Measurements from ENCODE around the gene PARVB.

Gene PARVB

DNA sequence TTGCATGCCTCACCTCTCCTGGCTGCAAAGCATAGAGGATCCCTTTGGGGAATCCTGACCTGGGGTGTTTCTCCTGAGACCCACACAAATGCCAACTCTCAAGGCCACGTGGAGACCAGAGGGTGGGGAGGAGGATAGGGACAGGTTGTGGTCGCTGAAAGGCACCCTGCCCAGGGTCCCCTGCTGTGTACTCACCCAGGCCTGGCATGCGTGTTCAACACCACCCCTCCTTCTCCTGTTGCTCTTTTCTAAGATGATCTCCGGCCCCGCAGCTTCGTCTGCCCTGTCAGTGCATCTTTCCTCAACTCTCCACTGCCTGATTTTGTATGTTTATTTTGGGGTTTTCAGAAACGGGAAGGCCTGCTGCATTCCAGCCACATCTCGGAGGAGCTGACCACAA is 112.0 kb downstream of the PARVB start:
- DNase-seq (ENCODE audit: low spot score): no peak

DNA sequence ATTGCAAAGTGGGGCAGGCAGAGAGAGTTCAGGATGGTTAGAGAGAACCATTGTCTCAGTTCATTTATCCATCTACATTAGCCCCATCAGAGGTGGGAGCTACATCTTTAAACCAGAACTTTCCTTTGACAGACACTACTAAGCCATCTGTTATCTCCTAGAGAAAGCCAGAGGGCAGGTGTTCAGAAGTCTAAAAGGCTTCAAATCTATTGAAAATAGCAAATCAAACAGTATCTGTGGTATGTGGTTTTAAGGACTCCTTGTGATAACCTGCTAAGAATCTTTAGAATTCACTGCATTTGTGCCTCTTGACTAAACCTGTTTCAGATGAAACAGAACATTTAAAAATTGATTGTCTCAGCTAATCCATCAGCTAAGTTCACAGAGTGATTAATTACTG is 112.7 kb downstream of the PARVB start:
- no peak for DNase-seq (ENCODE audit: low spot score)

DNA sequence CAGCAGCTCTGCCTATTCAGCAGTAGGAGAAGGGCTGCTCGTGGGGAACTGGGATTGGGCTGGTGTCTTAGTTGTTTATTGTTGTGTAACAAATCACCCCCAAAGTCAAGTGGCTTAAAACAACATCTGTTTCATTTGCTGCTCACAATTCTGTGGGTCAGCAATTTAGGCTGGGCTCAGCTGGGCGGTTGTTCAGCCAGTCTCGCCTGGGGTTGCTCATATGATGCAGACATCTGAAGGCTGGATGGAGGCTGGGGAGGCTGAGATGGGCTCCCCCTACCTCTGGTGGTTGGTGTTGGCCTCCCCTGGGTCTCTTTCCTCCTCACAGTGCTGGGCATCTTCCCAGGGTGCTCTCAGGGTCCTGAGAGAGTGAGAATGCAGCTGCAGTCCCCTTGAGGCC is 113.3 kb downstream of the PARVB start:
- no peak for DNase-seq (ENCODE audit: low spot score)

DNA sequence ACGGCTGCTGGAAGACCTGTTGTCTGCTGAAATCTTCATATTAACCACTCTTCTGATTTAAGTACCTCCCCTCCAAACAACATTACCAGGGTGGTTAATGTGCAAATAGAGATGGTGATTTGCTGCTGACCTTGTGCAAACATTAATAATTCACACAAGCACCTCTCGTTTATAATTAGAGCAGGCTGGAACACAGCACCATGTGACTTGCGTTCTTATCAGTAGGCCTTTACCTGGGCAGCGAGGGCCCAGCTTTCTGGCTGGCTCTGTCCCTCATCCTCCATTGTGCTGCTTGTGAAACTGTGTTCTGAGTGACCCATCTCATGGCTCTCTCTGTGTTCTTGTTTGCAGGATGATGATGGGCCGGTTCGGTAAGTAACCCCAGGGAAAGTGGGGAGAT is 115.7 kb downstream of the PARVB start:
- no peak for DNase-seq (ENCODE audit: low spot score)

DNA sequence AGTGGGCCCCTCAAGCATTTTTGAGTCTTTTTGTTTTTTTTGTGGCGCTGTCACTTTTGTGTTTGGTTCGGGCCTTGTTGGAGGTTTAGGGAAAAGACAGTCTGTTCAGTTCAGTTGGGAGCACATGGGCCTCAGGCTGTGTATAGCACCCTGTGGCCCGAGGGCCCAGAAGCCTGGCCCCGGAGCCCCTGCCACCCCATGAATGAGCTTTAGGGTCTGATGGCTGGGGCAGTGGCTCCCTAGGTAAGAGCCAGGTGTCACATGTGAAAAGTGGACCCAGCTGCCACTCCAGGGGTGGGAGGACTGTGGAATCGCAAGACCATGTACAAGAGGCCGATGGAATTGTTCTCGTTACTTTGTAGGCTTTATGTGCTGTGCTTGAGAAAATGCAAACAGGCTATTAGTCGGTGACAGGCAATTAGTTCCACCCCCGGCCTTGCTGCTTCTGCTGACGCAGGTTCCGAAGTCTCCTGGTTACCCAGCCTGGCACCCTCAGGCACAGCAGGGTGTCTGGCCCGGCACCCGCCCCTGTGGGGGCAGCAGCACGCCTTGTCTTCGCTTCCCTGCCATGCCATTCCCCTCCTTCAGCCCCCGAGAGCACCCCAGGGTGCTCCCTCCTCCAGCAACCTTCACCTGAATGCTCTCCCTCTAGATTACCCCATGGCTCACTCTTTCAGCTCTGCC is 118.5 kb downstream of the PARVB start:
- no peak for DNase-seq (ENCODE audit: low spot score)

DNA sequence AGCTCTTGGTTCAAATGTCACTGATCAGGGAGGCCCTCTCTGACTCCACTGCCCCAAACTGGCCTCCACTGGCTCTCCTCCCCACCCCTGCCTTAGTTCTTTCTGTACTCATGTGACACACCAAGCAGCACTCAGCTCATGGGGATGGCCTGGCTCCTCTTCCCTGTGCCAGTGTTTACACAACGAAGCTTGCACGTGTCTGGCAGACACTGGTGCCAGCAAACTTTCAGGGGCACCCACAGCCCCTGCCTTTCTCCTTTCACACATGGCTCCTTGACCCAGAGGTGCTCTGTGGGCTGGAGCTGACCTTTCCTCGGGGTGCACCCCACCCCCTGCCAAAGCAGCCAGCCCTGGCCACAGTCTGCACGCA is 119.0 kb downstream of the PARVB start:
- no peak for DNase-seq (ENCODE audit: low spot score)

DNA sequence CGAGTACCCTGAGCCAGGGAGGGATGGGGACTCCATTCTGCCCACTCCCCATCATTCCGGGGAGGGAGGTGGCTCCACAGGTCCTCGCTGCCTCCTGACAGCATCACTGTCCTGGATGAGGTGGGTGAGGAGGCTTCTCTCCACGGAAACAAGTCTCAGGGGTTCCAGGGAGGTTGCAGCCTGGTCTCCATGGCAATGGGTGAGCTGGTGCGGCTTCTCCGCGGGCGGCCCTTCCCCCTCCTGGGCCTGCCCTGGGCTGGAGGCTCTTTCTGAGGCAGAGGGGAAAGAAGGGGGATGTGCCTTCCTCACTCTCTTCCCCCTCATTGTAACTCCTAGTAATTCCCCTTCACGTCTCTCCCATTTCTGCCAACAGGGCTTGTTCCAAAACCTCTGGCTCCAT is 119.5 kb downstream of the PARVB start:
- DNase-seq (ENCODE audit: low spot score): no peak

DNA sequence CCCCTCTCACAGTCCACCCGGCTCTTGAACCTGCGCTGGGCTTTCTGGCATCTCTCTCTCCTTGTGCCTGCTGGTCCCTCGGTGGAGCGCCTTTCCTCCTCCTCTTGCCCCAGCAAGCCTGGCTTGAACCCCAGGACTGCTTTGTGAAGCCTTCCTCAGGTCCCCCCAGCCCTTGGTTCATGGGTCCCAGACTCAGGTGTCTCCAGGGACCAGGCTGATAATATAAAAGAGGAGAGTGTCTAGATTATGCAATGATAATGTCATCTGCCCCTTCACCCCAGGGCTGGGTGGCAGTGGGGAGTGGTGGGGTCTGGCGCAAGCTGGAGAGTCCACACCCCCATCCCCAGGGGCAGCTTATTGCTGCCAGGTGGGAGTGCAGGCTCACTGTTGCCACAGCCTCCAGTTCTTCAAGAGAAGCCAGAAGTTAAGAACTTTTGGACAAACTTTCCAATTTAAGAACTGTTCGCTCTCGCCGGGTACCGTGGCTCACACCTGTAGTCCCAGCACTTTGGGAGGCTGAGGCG is 120.0 kb downstream of the PARVB start:
- DNase-seq (ENCODE audit: low spot score): no peak

DNA sequence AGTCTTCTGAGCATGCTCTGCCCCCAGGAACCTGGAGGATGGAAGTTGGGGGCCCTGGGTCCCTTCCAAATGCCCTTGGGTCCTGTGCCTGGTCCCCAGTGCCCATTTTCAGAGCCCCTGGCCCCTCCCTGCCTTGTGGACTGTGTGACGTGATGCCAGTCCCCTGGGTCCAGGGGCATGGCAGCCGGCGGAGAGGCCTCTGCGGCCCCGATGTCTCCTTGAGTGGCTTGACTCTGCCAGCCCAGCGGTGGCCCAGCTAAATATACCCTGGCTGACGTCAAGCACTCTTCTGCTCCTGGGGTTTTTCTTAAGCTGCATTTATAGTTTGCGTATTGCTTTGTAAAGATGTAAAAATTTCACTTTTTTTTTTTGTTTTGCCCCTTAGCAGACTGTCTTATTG is 121.4 kb downstream of the PARVB start:
- DNase-seq (ENCODE audit: low spot score): no peak

DNA sequence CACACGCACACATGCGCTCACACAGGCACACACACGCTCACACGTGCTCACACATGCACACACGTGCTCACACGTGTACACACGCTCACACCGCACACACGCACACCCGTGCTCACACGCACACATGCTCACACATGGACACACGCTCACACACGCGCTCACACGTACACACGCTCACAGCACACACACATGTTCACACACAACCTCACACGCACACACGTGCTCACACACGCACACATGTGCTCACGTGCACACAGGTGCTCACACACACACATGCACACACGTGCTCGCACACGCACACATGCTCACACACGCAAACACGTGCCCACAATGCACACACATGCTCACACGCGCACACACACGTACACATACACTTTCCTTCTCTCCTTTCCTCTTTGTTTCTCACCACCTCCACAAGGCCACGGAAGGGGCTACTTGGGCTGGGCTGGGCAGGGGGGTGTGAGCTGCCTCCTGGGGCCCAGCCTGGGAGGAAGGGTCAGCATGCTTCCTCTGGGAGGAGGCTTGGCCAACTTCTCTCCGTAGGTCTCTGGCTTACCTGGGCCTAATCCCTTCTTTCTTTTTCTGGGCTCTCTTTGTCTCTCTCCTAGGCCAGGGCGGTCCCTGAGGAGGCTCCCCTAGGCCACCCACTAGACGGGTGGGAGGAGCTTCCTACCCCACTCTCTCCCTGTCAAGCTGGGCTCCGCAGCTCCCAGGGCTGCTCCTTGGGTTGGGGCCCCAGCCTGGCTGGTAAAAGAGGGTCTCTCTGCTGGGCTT is 122.2 kb downstream of the PARVB start:
- DNase-seq (ENCODE audit: low spot score): no peak

DNA sequence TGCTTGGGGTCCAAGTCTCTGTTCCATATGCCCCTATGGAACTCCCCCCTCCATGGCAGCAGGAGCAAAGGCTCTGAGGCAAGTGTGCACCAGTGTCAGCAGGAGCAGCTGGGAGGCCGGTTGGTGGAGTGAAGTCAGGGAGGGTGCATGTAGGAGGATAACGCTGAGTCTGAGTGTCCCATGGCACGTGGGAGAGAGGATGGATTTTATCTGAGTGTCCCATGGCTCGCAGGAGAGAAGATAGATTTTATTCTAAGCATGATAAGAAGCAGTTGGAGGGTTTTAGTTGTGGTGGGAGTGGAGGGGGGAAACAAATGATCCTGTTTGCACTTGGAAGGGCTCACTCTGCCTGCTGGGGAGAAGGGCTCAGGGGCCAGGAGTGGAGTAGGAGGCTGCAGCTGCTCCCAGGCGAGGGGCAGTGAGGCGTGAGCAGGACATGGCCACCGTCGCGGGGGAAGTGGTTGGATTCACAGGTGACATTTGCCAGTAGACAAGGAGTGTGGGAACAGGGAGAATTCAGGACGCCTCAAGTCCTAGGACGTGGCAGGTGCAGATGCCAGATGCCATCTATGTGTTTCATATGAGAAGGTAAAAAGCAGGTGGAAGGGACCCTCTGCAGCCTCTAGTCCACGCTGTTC is 123.0 kb downstream of the PARVB start:
- no peak for DNase-seq (ENCODE audit: low spot score)

DNA sequence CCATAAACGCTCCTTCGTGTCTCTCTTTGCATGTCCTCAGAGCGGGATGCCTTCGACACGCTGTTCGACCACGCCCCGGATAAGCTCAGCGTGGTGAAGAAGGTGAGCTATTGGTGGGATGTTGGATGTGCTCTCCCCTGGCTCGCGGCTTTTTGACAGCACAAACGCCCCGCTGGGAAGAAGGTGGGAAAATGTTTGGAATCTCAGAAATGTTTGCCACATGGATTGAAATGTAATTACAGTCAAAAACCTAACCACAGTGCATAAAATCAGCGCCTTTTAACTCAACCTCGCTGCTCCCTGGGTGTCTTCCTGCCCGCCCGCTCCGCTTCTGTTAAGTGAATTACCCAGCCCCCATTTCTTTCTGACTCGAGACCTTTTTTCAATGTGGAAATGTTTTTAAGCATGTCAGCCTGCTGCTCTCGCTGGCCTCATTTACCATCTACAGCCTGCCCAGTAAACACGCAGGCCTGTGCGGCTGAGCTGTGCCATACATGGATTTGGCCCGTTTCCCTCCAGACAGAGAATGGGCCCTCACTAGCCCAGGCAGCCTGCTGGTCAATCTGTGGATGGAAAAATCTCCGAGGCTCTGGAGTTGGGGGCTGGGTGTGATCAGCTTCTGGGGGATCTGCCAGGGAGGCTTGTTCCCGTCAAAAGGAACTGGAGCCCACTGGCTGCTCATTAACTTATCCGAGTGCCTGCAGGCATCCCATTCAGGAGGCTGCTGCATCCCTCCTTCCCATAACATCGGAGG is 123.9 kb downstream of the PARVB start:
- DNase-seq (ENCODE audit: low spot score): no peak

DNA sequence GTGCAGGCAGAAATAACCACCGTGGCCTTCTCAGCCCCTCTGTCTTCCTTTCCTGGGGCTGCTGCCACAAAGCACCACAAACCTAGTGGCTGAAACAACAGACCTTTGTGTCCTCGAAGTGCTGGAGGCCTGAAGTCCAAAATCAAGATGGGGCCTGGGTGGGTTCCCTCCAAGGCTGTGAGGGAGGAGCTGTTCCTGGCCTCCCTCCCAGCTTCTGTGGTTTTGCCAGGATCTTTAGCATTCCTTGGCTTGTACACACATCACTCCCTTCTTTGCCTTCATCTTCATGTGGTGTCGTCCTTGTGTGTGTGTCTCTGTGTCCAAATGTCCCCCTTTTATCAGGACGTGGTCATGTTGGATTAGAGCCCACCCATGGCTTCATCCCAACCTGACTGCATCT is 127.6 kb downstream of the PARVB start:
- DNase-seq (ENCODE audit: low spot score): no peak

DNA sequence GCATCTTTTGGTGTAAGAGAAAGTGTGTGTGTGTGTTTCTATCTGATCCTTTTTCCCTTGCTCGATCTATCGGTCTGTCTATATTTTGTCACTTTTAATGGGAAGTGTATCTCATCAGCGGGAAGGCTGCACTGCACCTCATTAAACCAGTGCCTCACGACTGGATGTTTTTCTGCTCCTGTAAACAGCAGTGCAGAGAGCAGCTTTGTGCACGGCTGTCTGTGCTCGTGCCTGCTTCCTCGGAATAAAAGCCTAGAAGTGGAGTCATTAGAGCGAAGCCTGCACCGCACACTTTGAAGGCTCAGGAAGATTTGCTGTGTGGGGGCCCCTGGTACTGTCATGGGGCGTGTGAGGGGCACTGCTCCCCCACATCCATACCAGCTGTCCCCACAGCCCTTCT is 129.6 kb downstream of the PARVB start:
- DNase-seq (ENCODE audit: low spot score): no peak

DNA sequence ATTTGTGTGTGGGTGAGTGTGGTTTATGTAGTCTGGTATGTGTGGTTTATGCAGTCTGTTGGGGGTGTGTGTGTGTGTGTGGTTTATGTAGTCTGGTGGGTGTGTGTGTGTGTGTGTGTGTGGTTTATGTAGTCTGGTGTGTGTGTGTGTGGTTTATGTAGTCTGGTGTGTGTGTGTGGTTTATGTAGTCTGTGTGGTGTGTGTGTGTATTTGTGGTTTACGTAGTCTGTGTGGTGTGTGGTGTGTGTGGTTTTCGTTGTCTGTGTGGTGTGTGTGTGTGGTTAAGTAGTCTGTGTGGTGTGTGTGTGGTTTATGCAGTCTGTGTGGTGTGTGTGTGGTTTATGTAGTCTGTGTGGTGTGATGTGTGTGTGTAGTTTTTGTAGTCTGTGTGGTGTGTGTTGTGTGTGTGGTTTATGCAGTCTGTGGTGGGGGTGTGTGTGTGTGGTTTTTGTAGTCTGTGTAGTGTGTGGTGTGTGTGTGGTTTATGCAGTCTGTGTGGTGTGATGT is 130.4 kb downstream of the PARVB start:
- DNase-seq (ENCODE audit: low spot score): no peak

DNA sequence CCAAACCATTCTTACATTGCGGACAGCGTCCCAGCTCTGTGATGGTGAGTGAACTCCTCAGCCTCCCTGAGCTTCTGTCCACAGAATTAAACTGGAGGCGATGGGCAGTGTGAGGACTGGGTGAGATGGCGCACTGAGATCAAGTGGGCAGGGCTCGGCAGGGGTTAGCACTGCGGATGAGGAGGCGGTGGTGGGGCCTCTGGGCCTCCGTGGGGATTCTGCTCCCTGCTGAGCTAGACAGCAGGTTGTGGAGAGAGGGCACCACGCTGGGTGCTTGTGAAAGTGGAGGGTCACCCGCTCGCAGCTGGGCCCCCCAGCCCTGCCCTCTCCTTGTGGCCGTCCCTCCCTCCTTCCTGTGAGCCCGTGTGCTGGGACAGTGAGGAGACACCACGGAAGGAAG is 131.0 kb downstream of the PARVB start:
- no peak for DNase-seq (ENCODE audit: low spot score)

DNA sequence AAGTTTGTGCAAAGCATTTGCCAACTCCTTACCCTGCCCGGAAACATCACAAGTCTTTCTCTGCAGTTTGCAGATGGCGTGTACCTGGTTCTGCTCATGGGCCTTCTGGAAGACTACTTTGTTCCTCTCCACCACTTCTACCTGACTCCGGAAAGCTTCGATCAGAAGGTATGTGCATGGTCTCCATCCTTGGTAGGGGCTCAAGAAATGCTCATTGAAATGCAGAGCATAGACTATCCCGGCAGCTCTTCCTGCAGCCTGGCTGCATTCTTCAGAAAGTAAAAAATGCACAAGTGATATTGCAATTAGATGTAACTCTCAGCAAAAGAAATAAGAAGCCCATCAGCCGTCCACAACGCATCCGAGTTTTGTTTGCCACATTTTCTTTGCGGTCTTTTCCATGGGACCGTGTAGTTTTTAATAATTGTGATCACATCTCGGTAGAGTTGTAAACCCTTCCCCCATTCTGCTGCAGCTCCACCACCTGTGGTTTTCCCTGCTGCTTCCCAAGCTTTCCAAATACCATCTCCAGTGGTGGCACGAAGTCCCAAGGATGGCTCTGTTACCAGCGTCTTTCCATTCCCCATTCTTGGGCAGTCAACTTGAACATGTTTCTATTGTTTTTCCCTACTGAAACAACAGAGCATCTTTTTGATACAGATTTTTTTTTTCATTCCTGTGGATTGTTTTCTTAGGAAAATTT is 134.0 kb downstream of the PARVB start:
- no peak for DNase-seq (ENCODE audit: low spot score)

DNA sequence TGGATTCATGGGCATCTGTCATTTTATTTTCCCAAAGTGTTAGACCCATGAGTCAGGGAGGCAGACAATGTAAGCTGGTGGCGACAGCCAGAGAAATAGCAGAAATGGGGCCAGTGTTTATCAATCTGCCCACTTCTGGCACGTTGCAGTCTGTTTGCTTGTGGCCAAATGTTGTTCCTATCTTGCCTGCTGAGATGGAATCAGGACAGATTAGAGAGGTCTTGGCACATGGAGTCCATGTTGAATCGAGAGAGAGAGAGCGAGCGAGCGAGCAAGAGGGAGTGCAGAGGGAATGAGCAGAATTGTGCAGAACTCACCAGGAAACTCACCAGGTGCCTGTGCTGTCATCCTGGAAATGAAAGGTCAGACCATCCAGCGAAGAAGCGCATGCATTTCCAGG is 134.7 kb downstream of the PARVB start:
- DNase-seq (ENCODE audit: low spot score): no peak

DNA sequence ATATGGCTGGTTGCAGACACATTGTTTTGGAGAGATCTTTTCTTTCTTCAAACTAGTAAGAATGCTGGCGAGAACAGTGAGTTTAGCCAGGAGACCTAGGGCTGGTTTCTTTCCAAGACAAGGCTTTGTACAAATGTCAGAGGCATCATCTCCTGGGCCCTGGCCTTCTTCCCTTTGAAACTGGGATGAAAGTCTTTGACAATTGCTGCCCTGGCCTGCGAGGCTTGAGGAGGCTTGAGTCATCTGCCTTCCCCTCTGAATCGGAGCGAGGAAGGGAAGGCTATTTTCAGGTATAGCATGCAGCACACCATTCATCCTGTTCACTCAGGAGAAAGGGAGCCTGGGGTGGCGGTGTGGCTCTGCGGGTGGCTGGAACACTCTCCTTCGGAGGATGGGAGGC is 135.1 kb downstream of the PARVB start:
- no peak for DNase-seq (ENCODE audit: low spot score)

DNA sequence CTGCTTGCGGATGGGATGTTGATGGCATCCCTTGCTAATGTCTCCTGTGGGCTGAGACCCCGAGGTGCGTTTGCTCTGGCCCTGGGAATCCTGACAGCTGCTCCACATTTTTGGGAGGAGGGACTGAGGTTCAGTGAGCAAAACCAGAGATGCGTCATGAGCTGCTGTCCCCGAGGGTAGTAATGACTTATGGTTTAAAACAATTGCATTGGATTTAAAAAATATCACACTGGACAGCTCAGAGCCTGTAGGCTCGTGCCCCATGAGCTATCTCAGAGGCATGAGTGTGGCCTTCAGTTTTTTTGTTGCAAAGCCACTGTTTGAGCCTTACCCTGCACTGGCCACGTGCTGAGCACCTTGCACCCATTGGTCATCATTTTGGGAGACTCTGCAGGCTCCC is 135.7 kb downstream of the PARVB start:
- DNase-seq (ENCODE audit: low spot score): no peak

DNA sequence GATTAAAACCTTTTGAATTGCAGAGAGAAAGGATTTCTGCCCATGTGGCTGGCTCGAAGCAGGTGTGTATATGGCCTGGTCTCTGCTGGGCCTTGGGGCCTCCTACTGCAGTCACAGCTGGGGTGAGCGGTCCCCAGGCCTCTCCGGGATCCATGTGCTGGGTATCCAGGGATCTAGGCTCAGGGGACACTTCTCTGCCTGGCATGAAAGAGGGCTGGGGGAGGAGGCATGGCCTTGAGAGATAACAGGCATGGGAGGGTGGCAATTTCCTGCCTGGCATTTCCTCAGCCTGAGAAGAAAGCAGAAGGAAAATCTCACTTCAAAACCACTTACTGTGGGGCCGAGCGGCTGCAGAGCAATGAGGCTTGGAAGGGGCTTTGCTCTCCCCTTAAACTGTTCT is 136.3 kb downstream of the PARVB start:
- no peak for DNase-seq (ENCODE audit: low spot score)

DNA sequence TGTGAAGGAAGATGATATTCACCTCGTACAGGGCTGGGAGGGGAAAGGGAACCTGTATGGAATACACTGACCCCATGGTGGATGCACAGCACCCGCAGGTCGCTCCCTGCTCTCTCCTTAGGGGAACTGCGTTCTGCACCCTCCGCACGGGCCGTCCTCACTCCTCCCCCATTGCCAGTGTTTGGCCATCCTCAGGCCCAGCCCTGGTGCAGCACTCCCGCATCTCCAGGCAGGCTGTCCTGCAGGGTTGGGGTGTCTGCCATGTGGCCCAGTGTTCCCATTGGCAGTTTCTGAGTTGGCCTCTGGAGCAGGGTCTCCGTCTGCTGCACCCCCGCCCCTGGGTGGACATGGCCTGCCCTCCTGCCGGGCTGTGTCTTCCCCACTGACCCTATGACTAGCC is 137.6 kb downstream of the PARVB start:
- no peak for DNase-seq (ENCODE audit: low spot score)
